Right ventricle myocardium superior (tissue), 1 donor: ENCODE results near the gene FOXO1. TPM values are rescaled to one million over a fixed set of nuclear protein-coding genes. Genes with fewer than 3 reads are reported as not detected.

Experiments used
- ATAC-seq: fragments of 200-7000 bp; cut with Tn5 transposase; one replicate; pipeline ENCODE4 v1.9.1; 2020; ENCODE audit warnings: mild to moderate bottlenecking; ENCODE audit not compliant: poor library complexity
- DNase-seq: peaks from one replicate; pipeline ENCODE4 v3.0.0-alpha.2; 2020
- intact Hi-C: fragments of 100-400 bp; cut with DNase I; formaldehyde crosslinking; loops from one replicate; pipeline ENCODE4 v1.11.2; 2022
- total RNA-seq: library from RNA; stranded (reverse); fragmentation: NEBNext Ultra II Directional; extraction: Animal tissue kit (Norgen Biotek cat#: 25700); gene quantifications from one replicate; pipeline ENCODE4 v1.2.1, GENCODE V29; 2021
- donor health status: DM: no; HTN: yes; CAD: no; lungs with severe emphysema.

Gene FOXO1
- total RNA-seq, 1 donor from 2014 or later: 14.4 TPM

DNA sequence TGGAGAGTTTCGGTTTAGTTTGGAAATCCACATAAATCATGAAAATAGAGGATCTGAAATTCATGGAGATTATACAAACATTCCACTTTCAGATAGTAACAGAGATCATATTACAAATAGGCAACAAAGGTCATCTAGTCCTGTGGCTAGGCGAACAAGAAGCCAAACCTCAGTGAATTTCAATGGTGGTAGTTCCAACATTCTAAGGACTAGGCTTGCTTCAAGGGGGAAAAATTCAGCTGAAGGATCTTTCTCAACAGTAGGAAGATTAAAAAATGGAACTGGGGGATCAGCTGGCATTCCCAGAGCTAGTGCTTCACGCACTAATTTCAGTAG is 47.0 kb downstream of the FOXO1 start:
- intact Hi-C loops: no loop called here
- ATAC-seq: no peak
- DNase-seq: no peak

DNA sequence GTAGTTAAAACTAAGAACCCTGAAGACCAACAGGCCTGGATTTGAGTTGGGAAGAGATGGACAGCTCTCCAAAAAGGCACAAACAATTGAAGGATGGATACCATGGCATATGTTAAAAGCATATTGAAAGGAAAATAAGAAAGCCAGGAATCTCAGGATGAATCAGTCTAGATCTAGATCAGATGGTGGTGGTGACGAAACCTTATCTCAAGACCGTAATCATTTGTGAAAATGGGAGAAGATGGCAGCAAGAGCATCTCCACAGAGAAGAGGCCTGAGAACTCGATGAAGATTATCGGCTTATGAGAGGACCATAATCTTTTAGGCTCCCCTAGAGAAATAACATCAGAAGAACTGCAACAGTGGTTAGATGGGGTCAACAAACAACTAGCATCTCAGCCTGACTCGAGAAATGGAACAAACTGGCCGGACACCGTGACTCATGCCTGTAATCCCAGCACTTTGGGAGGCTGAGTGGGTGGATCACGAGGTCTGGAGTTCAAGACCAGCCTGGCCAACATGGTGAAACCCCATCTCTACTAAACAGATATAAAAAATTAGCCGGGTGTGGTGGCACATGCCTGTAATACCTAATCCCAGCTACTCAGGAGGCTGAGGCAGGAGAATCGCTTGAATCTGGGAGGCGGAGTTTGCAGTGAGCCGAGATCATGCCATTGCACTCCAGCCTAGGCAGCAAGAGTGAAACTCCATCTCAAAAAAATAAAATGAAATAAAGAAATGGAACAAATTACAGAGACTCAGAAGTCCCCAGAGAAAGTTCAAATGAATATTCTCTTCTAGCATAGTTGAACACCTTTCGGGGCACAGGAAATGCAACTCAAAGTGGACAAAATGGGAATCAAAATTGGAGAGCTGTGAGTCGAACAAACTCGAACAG is 47.6 kb downstream of the FOXO1 start:
- no peak for DNase-seq
- intact Hi-C loops: no loop called here
- no peak for ATAC-seq

- intact Hi-C loops: no loop called here
- ATAC-seq: no peak
These were observed 48.6 kb downstream of the FOXO1 start for GRCh38 chr13:40617801-40618356.

DNA sequence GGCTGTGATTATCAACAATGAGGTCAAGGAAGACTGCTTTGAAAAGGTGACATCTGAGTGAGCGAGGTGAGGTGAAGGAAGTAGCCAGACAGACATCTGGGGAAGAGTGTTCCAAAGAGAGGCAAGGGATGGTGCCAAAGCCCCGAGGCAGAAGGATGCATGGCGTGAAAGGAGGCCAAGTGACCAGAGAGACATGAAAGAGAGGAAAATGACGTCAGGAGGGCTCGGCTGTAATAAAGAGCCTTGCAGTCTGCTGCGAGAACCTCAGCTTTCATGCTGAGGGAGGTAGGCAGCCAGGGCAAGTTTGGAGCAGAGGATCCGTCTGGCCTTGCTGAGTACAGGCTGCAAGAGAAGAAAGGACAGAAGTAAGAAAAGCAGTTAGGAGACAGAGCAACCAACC is 50.8 kb downstream of the FOXO1 start:
- DNase-seq (no peak), ATAC-seq (no peak)
- intact Hi-C loops: no loop called here

More at GRCh38 chr13:40617801-40618356, 48.6 kb downstream of the FOXO1 start:
- DNase-seq: no peak

DNA sequence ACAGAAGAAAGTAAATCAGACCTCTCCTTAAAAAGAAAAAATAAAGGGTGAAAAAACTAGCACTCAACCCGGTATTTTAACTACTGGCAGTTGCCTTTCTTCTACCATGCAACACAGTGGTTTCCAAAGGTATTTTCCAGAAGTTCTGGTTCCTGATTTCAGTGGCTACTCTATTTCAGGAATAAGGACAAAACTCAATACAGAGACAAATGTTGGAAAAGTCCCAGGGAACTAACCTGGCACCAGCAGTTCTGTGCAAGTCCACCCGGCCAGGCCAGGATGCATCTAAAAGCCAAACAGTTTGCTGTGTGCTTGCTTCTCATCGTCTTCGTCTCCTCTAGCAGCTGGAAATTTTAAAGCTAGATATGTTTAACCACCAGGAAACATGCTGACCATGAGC is 52.5 kb downstream of the FOXO1 start:
- DNase-seq: peak; percentile 50
- peak; percentile 41 for ATAC-seq
- intact Hi-C loops: no loop called here

DNA sequence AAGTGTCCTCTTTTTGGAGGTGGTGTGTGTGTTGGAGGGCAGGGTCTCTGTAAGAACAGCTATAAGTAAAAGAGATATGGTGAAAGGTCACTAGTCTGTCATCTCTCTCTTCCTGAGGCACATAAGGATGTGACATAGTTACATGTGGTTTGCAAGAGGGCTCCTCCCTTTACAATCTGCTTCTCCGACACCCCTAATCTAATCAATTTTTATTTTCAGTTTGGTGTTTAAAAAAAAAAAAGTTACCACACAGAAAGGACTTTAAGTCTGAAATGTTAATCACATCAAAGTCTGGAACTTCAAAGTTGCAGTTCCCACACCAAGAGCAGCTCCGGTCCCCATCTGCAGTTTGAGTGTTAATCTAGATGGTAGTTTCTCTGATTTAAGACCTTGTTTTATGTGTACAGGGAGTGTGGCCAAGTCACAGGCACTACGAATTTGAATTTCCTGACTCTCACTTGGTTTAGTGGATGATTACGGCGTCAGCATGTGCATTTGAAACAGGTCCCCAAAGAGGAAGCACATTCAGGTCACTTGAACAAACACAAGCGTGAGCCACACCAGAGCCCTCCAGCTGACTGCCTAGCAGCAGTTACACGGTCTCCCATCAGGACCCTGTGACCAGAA is 53.1 kb downstream of the FOXO1 start:
- ATAC-seq: peak; percentile 62
- intact Hi-C loops: no loop called here
- DNase-seq: no peak

DNA sequence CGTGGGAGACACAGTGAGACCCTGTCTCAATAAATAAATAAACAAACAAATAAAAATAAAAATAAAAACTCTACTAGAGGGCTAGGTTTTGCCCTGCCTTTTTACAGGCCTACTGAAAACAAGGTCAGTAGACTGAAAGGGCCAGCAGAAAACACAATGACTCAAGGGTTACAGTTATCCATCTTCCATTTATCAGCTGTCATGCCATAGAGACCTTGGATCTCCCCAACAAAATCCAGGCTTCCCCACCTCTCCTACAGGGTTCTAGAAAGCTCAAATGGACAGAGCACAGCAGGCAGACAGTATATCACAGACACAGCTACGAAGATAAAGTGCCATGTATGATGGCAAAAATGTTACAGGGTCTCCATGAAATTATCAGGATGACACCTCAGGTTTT is 54.4 kb downstream of the FOXO1 start:
- intact Hi-C loops: no loop called here

DNA sequence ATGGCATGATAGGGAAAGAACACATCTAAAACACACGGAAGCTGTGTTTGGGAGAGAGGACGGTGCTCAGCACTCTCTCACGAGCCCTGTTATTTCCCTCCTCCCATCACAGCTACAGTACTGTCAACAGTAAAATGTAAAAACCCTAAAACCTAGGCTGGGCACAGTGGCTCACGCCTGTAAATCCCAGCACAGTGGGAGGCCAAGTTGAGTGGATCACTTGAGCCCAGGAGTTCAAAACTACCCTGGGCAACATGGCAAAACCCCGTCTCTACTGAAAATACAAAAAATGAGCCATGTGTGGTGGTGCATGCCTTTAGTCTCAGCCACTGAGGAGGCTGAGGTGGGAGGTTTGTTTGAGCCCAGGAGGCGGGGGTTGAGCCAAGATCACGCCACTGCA is 54.8 kb downstream of the FOXO1 start:
- ATAC-seq: no peak
- no peak for DNase-seq
- intact Hi-C loops: no loop called here

More for the DNA sequence above, 54.4 kb downstream of the FOXO1 start:
- ATAC-seq (no peak), DNase-seq (no peak)

GRCh38 chr13:40611004-40611403 is 55.4 kb downstream of the FOXO1 start:
- intact Hi-C loops: no loop called here
- ATAC-seq (no peak), DNase-seq (no peak)

DNA sequence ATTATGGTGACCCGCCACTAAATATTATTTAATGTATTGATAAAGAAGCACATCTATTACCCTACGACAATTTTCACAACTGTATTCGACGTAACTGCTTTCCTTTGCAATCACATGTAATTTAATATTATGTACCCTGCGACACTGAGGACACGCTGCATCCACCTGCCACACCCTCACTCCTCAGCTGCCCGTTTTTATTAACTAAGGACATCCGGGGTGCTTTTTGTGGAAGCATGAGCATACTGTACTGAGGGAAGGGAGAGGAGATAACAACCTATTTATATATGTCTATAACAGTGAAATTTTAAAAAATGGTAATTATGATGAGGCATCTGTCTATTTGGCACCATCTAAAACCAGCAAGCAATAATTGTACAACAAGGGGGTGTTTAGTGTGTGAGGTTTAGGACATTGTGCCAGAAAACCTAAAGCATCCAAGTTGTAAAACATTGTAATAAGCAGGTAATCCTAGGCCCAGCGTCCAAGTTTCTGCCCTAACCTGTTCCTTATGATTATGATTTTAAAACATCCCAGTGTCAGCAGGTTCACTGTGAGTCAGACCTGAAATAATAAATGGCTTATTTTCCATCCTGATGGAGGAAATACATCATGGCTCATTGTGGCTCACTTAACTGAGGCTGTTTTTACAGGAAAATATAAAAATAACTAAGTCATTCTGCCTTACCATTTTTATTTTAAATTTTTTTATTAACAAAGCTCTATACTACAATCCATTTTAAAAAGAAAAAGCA is 56.3 kb downstream of the FOXO1 start:
- ATAC-seq (no peak), DNase-seq (no peak)
- intact Hi-C loops: no loop called here

- intact Hi-C loops: no loop called here
- no peak for DNase-seq
- no peak for ATAC-seq
These were observed 58.1 kb downstream of the FOXO1 start for GRCh38 chr13:40608308-40608707.

GRCh38 chr13:40605573-40605972 is 60.9 kb downstream of the FOXO1 start:
- no peak for DNase-seq

GRCh38 chr13:40604135-40604534 is 62.3 kb downstream of the FOXO1 start:
- no peak for ATAC-seq
- no peak for DNase-seq
- intact Hi-C loops: no loop called here

More at GRCh38 chr13:40605573-40605972, 60.9 kb downstream of the FOXO1 start:
- intact Hi-C loops: no loop called here
- no peak for ATAC-seq

DNA sequence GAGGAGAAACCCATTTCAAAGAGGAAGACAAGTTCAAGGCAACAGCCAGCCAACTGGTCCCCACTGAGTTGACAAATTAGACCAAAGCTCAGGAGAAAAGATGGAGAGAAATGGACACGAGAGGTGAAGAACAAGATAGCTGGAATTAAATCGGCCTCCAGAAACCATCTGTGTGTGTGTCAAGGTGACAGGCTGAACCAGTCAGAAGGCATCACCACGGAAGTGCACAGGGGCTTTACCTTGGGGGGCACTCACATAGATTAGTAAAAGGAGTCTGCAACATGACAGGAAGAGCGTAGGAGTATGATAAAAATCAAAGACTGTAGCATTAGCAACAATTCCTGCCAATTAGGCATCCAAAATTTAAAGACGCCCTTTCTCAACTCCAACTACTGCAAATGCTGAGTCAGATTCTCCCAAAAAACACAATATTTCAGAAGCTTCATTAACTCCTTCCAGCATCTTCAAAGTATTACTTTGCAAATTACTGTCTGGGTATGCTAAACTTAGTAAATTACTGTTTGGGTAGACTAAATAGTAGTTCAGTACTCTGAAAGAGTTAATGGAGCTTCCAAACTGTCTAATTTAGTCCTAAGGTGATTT is 66.2 kb downstream of the FOXO1 start:
- intact Hi-C loops: no loop called here
- DNase-seq: no peak
- no peak for ATAC-seq

- intact Hi-C loops: loop anchor here (10.0 kb wide), 1 partner anchor 45 kb away; no protein-coding TSS in a partner anchor
- DNase-seq: no peak
- ATAC-seq: no peak
These were observed 66.7 kb downstream of the FOXO1 start for GRCh38 chr13:40599747-40600146.

- ATAC-seq: no peak
- no peak for DNase-seq
- intact Hi-C loops: loop anchor here (10.0 kb wide), 1 partner anchor 46 kb away; no protein-coding TSS in a partner anchor
These were observed 67.3 kb downstream of the FOXO1 start for GRCh38 chr13:40599124-40599523.

GRCh38 chr13:40598569-40598968 is 67.9 kb downstream of the FOXO1 start:
- intact Hi-C loops: loop anchor here (10.0 kb wide), 1 partner anchor 46 kb away; no protein-coding TSS in a partner anchor
- no peak for DNase-seq
- ATAC-seq: peak; percentile 50

- DNase-seq: no peak
- intact Hi-C loops: loop anchor here (10.0 kb wide), 1 partner anchor 47 kb away; no protein-coding TSS in a partner anchor
- ATAC-seq: peak; percentile 70
These were observed 68.6 kb downstream of the FOXO1 start for GRCh38 chr13:40597735-40598365.
